CD4-positive, alpha-beta T cell treated with Interleukin-4 for 4 hours (primary cell): ENCODE data around the gene PARD3.

Experiments
- DNase-seq: peaks from one replicate; pipeline ENCODE4 v3.0.0-alpha.2; 2020

The PARD3 gene

DNA sequence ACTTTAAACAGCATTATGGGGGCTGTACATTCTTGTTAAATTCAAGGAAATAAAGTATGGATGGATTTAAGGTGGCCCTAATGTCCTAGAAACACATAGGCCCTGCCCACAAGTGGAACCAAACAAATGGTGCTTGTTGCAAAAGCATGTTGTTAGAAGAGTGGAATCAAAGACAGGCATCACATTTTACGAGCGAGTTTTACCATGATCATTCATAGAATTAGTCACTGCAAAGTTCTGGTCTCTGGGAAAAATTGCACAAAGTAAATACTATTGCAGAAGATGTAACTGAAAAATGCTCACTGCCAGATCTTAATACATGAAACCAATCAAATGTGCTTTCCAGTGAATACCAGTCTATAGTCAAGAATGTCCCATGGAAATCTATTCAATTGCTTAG is 677.1 kb downstream of the PARD3 start:
- no peak for DNase-seq

DNA sequence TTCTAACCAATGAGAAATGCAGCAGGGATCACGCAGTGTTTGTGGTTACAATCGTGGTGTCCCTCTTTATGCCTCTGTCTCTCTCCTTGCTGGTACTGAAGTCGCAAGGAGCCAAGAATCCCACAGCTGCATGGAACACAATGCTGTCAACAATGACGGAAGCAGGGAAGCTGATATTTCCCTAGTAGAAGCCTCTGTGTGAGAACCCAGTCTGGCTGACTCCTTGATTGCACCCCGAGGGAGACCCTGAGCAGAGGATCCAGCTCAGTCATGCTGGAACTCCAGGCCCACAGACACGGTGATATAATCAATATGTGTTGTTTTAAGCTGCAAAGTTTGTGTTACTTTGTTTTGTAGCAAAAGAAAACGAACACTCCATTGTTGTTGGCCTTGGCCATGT is 677.9 kb downstream of the PARD3 start:
- no peak for DNase-seq

DNA sequence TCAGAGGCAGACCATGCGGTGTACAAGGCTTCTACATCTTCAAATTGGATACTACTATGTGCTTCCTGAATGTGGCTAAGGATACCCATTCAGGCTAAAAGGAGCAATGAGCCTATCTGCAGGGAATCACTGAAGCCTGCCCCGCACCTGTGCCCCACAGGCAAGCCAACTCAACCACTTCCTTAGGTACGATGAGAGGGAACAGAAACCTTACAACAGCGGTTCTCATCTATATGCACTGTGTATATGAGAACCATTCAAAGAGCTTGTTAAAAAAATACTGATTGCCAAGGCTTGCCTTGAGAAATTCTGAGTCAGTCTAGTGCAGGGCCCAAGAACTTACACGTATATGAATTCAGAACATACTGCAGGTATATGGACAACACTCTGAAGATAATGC is 679.6 kb downstream of the PARD3 start:
- no peak for DNase-seq

DNA sequence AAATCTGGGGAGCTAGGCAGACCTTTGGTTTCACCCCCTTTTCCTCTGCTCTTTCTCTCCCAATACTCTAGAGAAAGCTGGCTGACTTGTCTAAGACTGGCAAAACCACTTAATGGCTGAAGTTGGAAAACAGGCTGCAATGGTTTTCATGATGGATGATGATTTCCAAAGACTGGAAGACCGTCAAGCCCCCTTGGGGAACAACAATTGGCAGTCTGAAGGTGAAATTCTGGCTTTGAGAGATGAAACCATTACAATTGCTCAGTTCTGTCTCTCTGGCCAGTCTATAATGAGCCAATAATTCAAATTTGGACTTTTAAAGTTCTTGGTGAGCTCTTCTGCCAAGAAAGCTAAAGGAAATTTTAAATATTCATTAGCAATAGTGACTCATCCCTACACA is 680.5 kb downstream of the PARD3 start:
- DNase-seq, result no peak

DNA sequence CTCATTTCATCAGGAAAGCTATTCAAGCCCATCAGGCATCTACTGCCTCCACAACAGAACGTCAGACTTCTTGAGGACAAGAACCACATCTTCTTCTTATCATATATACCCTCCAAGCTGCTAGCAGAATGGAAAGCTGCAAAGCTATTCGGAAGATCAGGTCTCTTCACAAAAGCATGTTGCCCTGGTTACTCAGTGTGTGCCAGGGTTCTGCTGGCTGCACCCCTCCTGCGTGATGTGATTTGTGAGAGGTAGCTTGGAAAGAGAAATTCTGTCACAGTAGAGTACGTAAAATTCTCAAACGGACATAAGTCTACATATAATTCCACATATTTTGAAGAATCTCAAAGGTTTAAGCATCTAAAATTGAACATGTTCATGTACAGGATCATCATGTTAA is 681.7 kb downstream of the PARD3 start:
- DNase-seq, result no peak

DNA sequence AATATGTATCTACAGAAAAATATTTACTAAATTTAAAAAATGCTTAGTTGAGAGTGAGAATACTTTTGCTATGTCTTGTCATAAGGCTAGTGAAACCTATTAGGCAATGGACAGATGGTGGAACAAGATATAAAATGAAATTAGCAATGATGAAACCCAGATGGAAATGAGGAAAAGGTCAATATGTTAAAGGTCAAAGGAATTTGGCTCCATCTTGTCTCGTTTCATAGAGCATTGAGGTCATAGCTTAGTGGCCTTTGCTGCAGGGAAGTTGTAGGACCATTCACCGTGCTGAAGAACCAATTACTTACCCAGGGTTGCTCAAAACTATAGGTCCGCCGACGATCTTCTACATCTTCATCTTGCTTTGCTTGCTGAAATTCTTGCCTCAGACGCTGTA is 683.9 kb downstream of the PARD3 start:
- DNase-seq, result no peak

DNA sequence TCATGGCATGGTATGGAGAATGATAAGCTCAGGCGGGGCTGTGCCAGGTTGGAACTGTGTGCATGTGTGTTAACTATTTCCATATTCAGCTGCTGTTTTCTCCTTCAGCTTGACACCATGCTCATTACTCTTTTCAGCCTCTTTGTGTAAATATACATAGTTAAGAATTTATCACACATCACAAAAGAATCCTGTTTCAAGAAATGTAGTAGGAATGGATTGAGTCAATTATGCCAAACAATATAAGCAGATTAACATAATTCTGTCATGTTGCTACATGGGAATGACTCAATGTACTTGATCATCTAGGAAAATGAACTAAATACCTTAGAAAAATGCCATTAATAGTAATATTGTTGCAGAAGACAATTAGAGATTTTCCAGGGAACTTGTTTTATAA is 687.4 kb downstream of the PARD3 start:
- DNase-seq, result no peak

DNA sequence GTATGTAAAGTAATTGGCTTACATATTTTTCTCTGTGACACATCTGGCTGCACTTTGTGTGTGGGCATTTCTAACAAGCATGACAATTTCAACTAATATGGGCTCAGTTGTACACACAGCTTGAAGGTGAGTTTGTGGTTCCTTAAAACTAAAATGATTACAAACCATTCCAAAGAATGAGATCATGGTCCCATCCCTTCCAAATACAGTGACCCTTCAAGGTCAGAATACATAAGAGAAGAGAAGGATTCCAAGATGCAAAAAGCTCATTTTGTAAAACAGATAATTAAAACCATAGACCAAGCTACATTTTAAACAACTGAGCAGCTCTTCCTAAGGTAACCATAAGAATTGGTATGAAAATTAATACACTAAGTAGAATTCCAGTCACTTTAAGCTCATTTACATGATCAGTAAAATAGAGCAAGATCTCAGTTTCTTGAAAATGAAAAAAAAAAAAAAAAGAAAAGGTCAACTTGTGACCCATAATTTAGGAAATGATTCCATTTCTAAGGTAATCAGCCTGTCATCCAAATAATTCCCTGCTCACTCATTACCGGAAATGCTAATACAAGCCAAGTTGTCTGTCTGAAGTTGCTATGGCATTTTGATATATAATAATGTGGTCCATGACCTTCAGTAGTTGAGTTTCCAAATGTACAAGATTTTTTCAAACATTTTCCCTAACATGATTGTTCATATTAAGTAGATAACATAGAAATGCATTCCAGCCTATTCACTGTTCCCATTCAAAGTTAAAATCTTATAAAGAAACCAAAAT is 688.5 kb downstream of the PARD3 start:
- no peak for DNase-seq

DNA sequence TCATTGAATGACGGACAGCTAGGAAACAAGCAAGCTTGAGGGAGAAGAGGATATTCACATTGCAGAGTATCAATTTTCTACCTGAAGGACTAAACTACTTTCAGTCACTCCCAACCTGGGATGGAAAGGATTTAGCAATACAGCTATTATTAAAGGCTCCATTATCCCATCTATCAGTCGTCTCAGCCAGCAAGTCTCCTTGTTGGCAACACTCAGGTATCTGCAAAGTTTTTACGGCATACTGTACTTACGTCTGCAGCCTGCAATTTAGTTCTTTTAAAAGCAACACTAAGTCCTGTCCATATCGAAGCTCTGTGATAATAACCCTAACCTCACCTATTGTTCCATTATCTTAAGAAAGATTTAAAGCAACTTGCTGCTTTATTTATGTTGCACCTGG is 689.4 kb downstream of the PARD3 start:
- no peak for DNase-seq

DNA sequence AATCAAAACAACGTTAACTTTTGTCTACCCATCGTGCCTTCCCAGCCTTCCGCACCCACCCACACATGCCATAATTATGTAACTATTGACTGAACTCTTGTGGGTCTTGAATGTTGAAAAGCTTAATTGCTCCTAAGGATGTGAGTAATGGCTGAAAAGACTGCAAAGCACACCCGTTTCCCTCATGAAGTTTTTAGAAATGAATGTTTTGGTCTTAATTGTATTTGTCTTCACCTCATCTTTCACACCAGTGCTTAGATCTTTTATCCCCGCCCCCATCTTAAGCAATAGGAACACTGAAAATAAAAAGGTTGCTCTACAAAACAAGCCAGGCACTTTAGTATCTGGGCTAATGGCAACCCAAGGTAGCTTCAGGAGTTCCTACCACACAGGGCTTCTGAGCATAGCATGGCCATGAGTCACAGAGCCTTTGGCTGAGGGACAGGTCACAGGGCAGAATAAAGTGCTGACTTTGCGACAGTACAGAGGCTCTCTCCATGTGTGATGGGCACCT is 690.5 kb downstream of the PARD3 start:
- no peak for DNase-seq

DNA sequence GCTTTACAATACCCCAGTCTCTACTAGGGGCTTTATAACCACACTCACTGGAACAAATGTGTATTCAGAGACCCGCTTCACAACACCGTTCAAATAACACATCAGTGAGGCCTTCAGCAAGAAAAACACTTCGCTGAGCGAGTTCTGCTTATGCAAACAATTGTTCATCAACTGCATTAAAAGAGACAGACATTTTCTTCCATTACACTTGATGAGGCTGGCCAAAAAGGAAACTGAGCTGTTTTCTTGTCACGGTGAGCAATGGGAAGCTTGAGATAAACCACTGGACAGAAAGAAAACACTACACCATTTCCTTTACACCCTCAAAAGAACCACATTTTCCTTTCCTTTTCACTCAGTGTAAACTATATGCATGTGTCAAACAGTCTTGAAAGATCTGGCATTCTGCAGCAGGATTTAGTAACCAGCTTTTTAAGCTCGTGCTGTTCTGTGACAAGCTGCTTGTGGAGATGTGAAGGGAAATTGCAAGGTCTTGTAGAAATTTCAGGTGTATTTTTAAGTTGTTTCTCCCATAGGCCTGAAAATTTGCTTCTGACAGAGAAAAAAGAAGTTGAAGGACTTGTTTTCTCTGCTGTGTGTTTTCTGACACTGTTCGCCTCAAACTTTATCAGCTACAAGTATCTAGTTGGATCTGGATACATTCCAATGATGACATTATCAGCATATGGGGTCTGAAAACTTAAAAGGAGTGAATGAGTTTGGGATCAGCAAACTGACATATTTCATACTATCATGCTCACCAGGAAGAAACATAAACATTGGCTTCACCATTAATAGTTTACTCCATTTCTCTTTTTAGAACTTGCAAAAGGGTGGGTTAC is 693.1 kb downstream of the PARD3 start:
- no peak for DNase-seq

DNA sequence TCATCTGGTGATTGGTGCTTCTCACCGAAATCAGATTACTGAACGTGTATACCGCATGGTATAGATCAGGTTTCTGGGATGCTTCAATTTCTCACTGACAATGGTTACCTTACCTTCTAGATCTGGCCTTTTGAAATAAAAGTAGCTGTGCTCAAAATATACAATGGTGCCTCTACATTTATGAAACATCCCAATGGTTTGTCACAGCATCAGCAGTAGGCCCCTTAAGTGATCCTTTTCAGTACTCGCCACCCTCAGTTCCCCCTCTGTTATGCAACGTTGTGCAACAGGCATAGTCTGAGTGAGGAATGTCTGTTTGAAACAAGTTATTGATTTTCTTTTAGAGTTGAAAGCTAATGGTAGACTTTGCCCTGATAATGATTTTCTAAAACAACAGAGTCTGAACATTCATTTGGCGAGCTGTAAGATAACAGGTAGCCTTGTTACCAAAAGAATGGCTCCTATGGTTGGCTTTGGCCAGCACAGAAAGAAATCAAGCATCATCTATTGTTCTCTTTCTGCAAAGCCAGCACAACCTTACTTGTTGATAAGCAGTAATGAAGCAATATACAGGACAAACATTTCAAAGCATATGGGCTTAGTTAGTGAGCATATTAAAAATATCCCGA is 693.9 kb downstream of the PARD3 start:
- no peak for DNase-seq

DNA sequence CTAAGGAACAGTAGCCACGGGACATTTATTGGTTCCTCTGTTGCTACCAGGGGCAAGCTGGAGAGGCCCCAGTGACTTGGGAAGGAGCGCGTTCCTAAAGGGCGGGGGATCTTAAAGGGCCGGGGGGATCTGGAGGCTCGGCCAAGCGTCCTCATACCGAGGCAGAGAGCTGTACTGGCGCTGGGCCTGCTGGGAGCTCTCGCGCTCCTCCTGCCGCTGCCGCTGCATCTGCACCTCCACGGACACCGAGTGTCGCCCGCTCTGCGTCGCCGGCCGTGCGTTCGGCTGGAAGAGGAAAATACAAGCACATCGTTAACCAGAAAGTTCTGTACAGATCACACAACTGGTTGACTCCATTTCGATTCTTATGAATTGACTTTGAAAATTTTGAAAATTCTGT is 695.6 kb downstream of the PARD3 start:
- no peak for DNase-seq

DNA sequence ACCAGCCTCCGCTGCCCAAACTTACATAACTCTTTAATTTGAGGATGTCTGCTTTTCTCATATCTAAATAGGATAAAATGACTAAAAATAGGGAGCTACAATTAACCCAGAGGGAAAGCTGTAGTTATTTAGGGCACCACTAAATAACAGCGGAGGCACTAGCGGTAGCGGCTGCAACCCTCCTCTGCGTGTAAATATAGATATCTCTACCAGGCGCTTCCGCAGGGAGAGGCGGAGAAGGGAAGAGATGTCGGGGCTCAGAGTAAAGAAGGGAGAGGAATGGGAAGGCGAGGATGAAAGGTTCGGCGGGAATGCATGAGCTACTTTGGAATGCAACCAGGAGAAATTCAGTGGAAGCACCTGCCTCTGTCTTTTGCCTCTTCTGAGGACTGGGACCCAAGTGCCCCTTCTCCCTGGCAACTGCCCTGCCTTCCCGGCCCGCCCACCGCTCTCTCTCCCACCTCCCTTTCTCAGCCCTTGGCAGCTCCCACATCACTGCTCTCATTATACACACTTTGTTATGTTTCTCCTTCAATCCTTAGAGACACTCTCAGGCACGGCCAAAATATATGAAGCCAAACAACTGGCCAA is 698.3 kb downstream of the PARD3 start:
- no peak for DNase-seq

DNA sequence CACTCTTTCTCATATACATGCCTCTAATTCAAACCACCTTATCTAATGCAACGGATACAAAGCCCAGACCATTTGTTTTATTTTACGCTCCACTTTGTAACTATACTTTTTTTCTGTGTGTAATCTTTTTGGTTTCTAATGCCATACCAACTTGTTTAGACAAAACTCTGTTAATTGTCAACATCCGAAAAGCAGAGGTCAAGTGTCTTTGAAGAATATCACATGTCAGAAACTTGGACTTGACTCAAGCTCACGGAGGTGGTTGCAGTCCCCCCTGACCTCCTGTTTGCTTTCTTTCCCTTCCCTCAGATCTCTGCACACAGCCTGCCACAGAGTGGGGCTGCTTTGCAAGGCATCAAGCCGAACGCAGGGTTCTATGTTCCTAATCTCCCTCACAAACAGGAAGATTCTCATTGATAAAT is 698.9 kb downstream of the PARD3 start:
- no peak for DNase-seq

DNA sequence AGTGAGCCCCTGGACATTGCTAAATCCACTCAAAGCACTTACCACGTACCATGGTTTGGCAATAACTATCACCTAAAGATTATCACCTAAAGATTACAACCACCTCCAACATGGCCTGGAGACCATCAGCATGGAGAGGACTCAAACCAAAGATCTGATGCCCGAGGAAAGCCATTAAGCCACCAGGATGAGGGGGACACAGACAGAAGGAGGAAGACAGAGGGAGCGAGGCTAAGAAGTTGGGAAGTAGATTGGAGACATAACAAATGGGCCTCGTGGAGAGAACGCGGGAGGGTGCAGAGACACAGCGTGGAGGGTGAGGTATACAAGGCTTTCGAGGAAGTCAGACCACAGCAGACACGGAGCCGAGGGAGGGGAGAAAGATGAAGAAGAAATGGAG is 700.2 kb downstream of the PARD3 start:
- DNase-seq, result no peak

DNA sequence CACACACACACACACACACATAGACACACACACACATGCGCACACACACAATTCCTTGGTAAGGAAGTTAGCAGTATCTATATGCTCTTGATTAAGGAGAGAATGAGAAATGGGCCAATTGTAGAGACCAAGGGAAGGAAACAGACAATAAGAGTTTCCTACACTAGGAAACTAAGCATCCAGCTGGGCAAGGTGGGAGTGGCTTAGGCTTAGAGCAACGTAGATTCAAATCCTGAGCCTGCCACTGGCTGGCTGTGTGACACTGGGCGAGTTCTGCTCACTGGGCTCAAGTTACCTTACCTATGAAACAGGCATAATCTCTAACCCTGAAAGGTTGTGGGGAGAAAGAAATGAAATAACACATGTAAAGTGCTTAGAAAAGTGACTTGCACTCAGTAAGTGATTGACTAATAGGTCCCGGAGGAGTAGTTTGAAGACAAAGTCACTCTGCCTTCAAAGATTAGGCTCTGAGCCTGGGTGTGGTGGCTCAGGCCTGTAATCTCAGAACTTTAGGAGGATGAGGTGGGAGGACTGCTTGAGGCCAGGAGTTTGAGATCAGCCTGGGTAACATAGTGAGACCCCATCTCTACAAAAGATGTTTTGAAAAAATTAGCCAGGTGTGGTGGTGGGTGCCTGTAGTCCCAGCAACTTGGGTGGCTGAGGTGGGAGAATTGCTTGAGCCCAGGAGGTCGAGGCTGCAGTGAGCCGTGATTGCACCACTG is 701.4 kb downstream of the PARD3 start:
- no peak for DNase-seq

DNA sequence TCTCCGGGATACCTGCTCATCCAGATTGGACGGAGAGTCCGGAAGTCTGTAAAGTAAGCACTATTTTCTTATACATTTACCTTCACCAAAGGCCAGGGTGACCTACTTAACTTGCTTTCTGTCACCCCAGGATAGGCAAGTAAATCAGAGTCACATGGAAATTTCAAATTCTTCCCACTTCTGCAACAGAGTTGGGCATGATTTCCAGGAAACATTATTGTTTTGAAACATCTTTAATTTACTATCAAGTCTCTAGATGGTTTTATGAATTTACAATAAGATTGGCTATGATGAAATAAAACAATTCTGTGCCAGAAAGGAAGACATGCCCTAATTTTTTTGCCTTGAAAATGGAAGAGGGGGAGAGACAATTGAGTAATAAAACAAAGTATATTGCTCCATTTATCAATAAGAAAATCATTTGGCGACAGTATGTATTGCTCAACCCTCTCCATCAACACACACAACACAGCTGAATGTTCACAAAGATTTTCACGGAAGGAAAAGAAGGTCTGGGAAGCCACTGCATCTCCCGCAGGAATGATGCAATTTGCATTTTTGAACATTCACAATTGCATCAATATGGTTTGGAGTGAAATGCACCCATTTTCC is 702.8 kb downstream of the PARD3 start:
- DNase-seq, result no peak

DNA sequence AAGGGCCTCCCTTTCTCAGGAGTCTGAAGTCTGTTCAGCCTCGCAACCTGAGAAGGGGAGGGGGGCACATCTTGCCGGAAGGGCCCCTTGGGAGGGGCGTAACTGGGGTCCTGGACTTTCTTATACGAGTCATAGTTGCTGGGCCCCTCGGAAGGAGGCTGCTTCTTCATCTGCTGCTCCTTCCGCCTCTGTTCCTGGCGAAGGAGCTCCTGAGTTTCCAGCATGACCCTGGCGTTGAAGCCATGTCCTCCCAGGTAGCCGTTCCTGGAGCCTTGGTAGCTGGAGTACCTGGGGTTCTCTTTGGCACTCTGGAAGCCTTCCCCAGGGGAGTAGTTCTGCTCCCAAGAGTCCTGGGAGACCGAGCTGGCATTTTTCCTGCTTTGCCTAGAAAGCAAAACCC is 703.9 kb downstream of the PARD3 start:
- no peak for DNase-seq

DNA sequence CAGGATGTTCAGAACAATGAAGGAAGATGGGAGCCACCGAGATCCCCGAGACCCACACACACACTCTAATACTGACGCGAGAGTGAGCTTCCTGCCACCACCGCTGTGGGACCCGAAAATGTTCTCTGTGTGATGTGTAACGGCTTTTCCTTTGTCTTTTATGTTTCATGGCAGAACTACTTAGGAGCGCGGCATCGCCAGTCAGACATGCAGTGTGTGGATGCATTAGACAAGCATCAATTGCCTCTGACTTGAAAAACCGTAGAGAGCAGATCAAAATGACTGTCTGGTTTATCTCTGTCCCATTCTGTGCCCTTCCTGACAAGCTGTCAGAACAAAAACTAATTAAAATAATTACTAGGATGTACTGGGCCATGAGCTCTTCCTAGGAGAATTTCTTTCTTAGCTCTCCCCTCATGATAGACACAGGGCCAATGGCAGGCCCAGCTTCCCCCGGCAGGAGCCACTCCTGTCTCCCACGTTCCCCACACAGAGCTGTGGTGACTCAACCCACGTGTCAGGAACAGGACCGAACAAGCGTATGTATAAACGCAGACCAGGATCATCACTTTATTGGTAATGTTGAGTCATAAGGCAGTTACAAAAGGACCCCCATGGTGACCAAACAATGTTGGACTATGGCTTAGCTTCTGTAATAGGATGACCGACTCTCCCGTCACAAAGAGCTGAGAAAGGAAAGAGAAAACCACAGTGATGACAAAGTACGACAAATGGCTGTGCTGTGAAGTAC is 705.0 kb downstream of the PARD3 start:
- no peak for DNase-seq

DNA sequence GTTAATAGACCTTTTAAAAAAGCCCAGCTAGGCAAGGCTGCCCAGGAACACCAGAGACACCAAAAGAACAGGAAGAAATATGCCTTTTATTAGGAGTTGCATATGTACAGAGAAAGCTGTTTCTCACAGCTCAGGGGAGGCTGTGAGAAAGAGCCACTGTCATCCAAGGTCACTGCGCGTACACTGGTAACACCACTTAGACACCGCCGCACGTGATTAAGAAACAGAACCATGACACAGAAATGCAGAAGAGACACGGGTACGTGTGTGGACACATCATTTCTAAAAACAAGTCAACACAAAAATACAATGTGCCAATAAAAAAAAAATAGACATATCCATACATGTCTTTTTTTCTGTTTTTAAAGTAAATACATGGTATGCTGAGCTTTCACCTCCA is 705.6 kb downstream of the PARD3 start:
- DNase-seq, result no peak
